ENCODE data around the gene ABHD14A. TPM values are rescaled to one million over a fixed set of nuclear protein-coding genes. Genes with fewer than 3 reads are reported as not detected.

The ABHD14A gene
- total RNA-seq, 4 donors from 2014 or later, result 3.1 to 11.9 (median 8.3) TPM

DNA sequence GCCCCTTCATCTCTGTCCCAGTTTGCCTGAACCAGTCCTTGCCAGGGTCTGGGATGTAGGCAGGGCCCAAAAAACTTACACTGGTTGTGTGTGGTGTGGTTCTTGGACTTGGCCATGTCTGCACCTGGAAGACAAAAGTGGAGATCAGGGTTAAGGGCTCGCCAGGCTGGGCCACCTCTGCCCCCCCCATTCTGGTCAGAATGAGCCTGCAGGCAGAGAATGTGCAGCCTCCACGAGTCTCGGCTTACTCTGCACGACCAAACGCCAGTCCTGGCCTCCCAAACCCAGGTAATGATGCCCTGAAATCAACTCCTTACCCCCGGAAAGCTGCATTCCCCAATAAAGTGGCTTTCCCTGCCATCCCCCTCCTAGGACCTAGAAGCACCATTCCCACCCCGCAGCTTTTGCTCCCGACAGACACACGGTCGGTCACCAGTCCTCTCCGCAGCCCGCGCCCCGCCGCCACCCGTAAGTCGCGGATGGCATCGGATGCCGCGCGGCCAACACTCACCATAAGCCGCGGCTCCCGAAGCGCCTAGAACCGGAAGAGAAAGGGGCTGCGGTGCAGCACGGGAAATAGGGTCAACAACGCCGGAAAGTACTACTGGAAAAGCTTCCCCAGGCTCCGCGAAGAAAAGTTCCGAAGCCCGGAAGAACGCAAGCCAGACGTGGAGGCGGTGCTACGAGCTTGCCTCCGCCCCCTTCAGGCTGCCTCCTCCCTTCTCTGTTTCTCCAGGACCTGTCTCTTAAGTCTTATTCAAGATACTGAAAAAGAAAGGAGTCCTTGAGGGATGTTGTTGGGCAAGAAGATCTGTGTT lies 20.7 kb downstream of the ABHD14A start, which contains the start of gene RPL29:
RPL29 (minus strand) TSS at position 550 of the 818 bp plus-strand sequence; CDS start at position 116, 434 bp downstream.
- H3K4me1 ChIP-seq, result peaks cover 24% of the 10 kb centered on the region
- TF ChIP-seq POLR2A (IDR thresholded peaks at IDR 0.05) (peak; percentile 31 to 66), EP300 (IDR thresholded peaks at IDR 0.05) (no peak), POLR2AphosphoS5 (IDR thresholded peaks at IDR 0.05) (peak in 2 of 3 donors; percentile 84 to 95)
- TF ChIP-seq, protein P1, sequence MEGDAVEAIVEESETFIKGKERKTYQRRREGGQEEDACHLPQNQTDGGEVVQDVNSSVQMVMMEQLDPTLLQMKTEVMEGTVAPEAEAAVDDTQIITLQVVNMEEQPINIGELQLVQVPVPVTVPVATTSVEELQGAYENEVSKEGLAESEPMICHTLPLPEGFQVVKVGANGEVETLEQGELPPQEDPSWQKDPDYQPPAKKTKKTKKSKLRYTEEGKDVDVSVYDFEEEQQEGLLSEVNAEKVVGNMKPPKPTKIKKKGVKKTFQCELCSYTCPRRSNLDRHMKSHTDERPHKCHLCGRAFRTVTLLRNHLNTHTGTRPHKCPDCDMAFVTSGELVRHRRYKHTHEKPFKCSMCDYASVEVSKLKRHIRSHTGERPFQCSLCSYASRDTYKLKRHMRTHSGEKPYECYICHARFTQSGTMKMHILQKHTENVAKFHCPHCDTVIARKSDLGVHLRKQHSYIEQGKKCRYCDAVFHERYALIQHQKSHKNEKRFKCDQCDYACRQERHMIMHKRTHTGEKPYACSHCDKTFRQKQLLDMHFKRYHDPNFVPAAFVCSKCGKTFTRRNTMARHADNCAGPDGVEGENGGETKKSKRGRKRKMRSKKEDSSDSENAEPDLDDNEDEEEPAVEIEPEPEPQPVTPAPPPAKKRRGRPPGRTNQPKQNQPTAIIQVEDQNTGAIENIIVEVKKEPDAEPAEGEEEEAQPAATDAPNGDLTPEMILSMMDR (IDR thresholded peaks at IDR 0.05), result peak in 1 of 2 donors; percentile 10
- H3K27me3 ChIP-seq, result no peaks in the 10 kb centered on the region
- H3K9me3 ChIP-seq, result no peaks in the 10 kb centered on the region
- H3K36me3 ChIP-seq, result peaks cover 38% of the 10 kb centered on the region
- under 1% methylated on average over 37 of the region's 40 CpGs for WGBS
- H3K27ac ChIP-seq, result peak within 1 kb of the TSS; percentile 88
- peak within 1 kb of the TSS; percentile 92 for H3K4me3 ChIP-seq
- DNase-seq (ENCODE audit: low spot score in 2 of 2), result peak; percentile 94 to 95

DNA sequence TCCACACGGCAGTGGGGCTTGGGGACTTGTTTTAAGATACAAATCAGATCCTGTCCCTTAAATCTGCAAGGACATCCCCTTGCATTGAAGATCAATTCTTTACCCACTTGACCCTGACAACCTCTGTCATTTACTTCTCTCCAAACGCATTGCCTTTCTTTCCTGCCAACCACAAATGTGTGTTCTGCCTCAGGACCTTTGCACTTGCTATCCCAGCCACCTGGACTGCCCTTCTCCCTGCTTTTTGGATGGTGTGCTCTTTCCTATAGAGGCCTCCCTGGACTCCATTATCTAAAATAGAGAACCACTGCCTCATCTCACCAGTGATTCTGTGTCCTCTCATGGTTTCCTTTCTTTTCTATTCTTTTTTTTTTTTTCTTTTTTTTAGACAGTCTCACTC lies 22.3 kb downstream of the ABHD14A start:
- Histone ChIP-seq H3K27ac (no peak overlapping the region), H3K9me3 (no peaks in the 10 kb centered on the region), H3K27me3 (no peaks in the 10 kb centered on the region), H3K4me3 (no peak overlapping the region), H3K4me1 (peaks cover 30% of the 10 kb centered on the region), H3K36me3 (peaks cover 26% of the 10 kb centered on the region)
- WGBS, result 72% methylated on average over 2 of the region's 2 CpGs
- TF ChIP-seq POLR2A (IDR thresholded peaks at IDR 0.05), result no peak
- TF ChIP-seq, protein P1 (IDR thresholded peaks at IDR 0.05), result no peak
- TF ChIP-seq POLR2AphosphoS5 (IDR thresholded peaks at IDR 0.05), result no peak
- TF ChIP-seq EP300 (IDR thresholded peaks at IDR 0.05), result no peak
- no peak for DNase-seq (ENCODE audit: low spot score in 2 of 2)

DNA sequence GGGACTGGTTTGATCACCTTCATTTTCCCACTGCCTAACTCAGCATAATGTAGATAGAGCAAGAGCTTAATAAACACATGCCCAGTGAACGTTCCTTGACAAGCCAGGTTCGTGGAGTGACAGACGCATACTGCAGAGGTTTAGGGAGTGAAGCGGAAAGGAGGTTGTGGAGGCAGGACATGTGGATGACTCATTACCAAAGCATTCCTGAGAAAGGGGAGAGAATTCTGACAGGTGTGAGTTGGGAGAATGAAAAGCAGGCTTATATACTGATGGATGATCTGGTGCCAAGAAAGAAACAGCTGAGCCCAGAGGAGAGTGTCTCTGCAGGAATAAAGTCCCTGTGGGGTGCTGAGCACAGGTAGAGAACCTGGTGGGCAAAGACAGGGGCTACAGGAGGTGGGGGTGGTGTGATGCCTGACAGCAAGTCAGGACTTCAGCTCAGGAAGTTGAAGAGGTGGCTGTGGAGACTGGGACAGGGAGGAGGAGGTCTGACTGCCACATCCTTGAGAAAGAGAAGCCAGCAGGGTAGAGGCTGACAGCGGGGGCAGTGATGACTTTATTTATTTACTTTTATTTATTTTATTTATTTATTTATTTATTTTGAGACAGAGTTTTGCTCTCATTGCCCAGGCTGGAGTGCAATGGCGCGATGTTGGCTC lies 23.2 kb downstream of the ABHD14A start:
- H3K27me3 ChIP-seq, result no peaks in the 10 kb centered on the region
- TF ChIP-seq, protein P1 (IDR thresholded peaks at IDR 0.05), result no peak
- TF ChIP-seq POLR2AphosphoS5 (IDR thresholded peaks at IDR 0.05), result no peak
- TF ChIP-seq EP300 (IDR thresholded peaks at IDR 0.05), result no peak
- TF ChIP-seq POLR2A (IDR thresholded peaks at IDR 0.05), result no peak
- peaks cover 19% of the 10 kb centered on the region for H3K36me3 ChIP-seq
- peaks cover 30% of the 10 kb centered on the region for H3K4me1 ChIP-seq
- no peak overlapping the region for H3K4me3 ChIP-seq
- no peak for DNase-seq (ENCODE audit: low spot score in 2 of 2)
- WGBS, result 61% methylated on average over 7 of the region's 7 CpGs
- H3K27ac ChIP-seq, result no peak overlapping the region
- no peaks in the 10 kb centered on the region for H3K9me3 ChIP-seq

DNA sequence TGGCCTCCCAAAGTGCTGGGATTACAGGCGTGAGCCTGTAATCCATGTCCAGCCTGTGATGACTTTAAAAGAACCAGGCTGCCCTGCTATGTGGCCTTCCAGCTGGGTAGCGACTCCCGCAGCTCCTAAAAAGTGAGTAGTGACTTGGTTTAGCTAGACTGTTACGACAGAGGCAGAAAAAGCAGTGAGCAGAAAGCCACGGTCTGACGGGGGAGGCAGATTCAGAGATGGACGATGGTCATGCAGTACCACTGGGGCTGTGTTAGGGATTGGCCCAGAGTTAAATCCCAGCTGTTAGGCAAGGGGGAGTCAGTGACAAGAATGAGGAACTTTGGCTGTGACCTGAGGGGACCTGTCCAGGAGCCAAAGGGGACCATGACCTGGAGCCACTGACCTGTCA lies 23.9 kb downstream of the ABHD14A start:
- Histone ChIP-seq H3K9me3 (no peaks in the 10 kb centered on the region), H3K27ac (no peak overlapping the region), H3K4me3 (no peak overlapping the region), H3K36me3 (peaks cover 11% of the 10 kb centered on the region), H3K27me3 (no peaks in the 10 kb centered on the region), H3K4me1 (peaks cover 26% of the 10 kb centered on the region)
- TF ChIP-seq, protein P1 (IDR thresholded peaks at IDR 0.05), result no peak
- TF ChIP-seq EP300 (IDR thresholded peaks at IDR 0.05), result no peak
- TF ChIP-seq POLR2A (IDR thresholded peaks at IDR 0.05), result no peak
- TF ChIP-seq POLR2AphosphoS5 (IDR thresholded peaks at IDR 0.05), result no peak
- DNase-seq (ENCODE audit: low spot score in 2 of 2), result no peak
- 83% methylated on average over 7 of the region's 7 CpGs for WGBS

DNA sequence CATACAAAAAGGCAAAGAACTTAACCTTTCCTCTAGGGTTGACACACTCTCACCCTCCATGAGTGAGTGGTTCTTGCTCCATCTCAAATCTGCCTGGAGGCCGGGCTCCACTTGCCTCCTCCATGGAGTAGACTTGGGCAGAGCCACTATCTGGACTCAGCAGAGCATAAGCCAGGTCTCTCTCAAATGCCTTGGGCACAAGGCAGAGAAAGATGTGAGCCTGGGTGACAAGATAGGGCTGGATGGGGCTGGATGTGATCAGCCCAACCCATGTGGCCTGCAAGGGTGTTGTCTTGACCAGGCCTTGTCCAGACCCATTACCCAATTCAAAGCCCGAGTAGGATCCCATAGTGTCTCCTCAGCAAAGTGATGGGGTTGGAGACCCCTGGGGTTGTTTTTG lies 25.0 kb downstream of the ABHD14A start:
- no peaks in the 10 kb centered on the region for H3K27me3 ChIP-seq
- TF ChIP-seq POLR2AphosphoS5 (IDR thresholded peaks at IDR 0.05), result no peak
- TF ChIP-seq, protein P1 (IDR thresholded peaks at IDR 0.05), result no peak
- no peak for TF ChIP-seq POLR2A (IDR thresholded peaks at IDR 0.05)
- TF ChIP-seq EP300 (IDR thresholded peaks at IDR 0.05), result no peak
- 87% methylated on average over 2 of the region's 2 CpGs for WGBS
- no peaks in the 10 kb centered on the region for H3K9me3 ChIP-seq
- H3K4me1 ChIP-seq, result peaks cover 24% of the 10 kb centered on the region
- no peak for DNase-seq (ENCODE audit: low spot score in 2 of 2)
- H3K36me3 ChIP-seq, result peaks cover under 1% of the 10 kb centered on the region
- no peak overlapping the region for H3K4me3 ChIP-seq
- no peak overlapping the region for H3K27ac ChIP-seq
